Measurements from ENCODE around the gene ANKRD31.

ANKRD31 gene

DNA sequence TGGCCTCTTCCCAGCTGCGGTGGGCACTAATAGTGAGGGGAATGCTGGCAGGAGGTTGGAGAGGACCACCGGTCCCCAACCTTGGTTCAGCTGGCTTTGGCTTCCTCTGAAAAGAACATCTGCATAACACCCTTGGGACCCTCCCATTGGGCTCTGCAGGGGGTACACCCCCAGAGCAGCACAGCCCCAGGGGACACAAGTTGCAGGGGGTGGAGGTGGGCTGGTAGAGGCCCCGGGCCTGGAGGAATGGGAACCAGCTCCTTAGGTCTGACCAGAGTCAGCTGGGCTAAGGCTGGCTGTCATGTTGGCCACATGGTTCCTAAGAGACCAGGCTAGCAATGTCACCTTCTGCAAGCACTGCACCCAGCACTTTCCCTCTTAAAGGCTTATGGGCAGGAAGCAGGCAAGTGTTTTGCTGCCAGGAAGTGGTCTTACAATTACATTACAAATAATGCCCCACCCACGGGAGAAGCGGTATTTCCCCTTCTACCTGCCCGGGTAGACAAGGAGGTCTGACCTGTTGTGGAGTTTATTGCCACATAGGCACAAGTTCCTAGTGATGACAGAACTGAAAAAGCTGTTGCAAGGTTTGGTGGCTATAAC is 202.4 kb downstream of the ANKRD31 start:
- H3K9ac ChIP-seq (ENCODE audit: low read length in 5 of 5), result no peak overlapping the region

DNA sequence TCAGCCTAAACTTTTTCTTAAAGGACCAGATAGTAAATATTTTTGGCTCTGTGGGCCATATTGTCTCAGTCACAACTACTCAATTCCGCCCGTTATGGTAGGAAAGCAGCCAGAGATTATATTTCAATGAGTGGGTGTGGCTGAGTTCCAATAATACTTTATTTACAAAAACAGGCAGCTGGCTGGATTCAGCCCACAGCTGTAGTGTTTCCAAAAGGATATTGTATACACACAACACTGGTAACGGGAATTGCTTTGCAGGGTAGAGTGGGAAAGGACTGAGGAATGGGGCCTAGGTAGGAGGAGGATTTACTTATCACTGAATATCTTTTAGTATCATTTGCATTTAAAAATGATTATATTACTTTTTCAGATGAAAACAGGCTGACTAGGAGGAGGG is 205.3 kb downstream of the ANKRD31 start:
- Histone ChIP-seq H3K36me3 (ENCODE audit: control insufficient read depth in 5 of 5, insufficient read depth in 5 of 5, low read length in 5 of 5) (no peaks in the 10 kb centered on the region), H3K27me3 (ENCODE audit: control insufficient read depth in 5 of 5, insufficient read depth in 4 of 5, low read length in 5 of 5) (no peaks in the 10 kb centered on the region), H3K4me1 (ENCODE audit: control insufficient read depth in 5 of 5, insufficient read depth in 5 of 5, low read length in 5 of 5) (no peaks in the 10 kb centered on the region), H3K9me3 (ENCODE audit: control insufficient read depth in 5 of 5, low read length in 5 of 5) (no peaks in the 10 kb centered on the region), H3K4me3 (ENCODE audit: low read depth in 1 of 5, low read length in 5 of 5) (no peak overlapping the region), H3K27ac (ENCODE audit: low read depth, low read length) (no peak overlapping the region), H3K9ac (ENCODE audit: low read length in 5 of 5) (no peak overlapping the region)

More for the DNA sequence above, 202.4 kb downstream of the ANKRD31 start:
- Histone ChIP-seq H3K27ac (ENCODE audit: low read depth, low read length) (no peak overlapping the region), H3K4me3 (ENCODE audit: low read depth in 1 of 5, low read length in 5 of 5) (no peak overlapping the region), H3K9me3 (ENCODE audit: control insufficient read depth in 5 of 5, low read length in 5 of 5) (no peaks in the 10 kb centered on the region), H3K27me3 (ENCODE audit: control insufficient read depth in 5 of 5, insufficient read depth in 4 of 5, low read length in 5 of 5) (no peaks in the 10 kb centered on the region), H3K36me3 (ENCODE audit: control insufficient read depth in 5 of 5, insufficient read depth in 5 of 5, low read length in 5 of 5) (no peaks in the 10 kb centered on the region), H3K4me1 (ENCODE audit: control insufficient read depth in 5 of 5, insufficient read depth in 5 of 5, low read length in 5 of 5) (no peaks in the 10 kb centered on the region)

GRCh38 chr5:75028090-75028489 is 208.6 kb downstream of the ANKRD31 start:
- H3K27ac ChIP-seq (ENCODE audit: low read depth, low read length), result no peak overlapping the region
- no peaks in the 10 kb centered on the region for H3K9me3 ChIP-seq (ENCODE audit: control insufficient read depth in 5 of 5, low read length in 5 of 5)
- no peaks in the 10 kb centered on the region for H3K27me3 ChIP-seq (ENCODE audit: control insufficient read depth in 5 of 5, insufficient read depth in 4 of 5, low read length in 5 of 5)
- no peak overlapping the region for H3K4me3 ChIP-seq (ENCODE audit: low read depth in 1 of 5, low read length in 5 of 5)
- H3K9ac ChIP-seq (ENCODE audit: low read length in 5 of 5), result no peak overlapping the region
- no peaks in the 10 kb centered on the region for H3K36me3 ChIP-seq (ENCODE audit: control insufficient read depth in 5 of 5, insufficient read depth in 5 of 5, low read length in 5 of 5)
- H3K4me1 ChIP-seq (ENCODE audit: control insufficient read depth in 5 of 5, insufficient read depth in 5 of 5, low read length in 5 of 5), result no peaks in the 10 kb centered on the region

- Histone ChIP-seq H3K9ac (ENCODE audit: low read length in 5 of 5) (no peak overlapping the region), H3K36me3 (ENCODE audit: control insufficient read depth in 5 of 5, insufficient read depth in 5 of 5, low read length in 5 of 5) (no peaks in the 10 kb centered on the region), H3K9me3 (ENCODE audit: control insufficient read depth in 5 of 5, low read length in 5 of 5) (no peaks in the 10 kb centered on the region), H3K4me1 (ENCODE audit: control insufficient read depth in 5 of 5, insufficient read depth in 5 of 5, low read length in 5 of 5) (no peaks in the 10 kb centered on the region), H3K27me3 (ENCODE audit: control insufficient read depth in 5 of 5, insufficient read depth in 4 of 5, low read length in 5 of 5) (no peaks in the 10 kb centered on the region), H3K27ac (ENCODE audit: low read depth, low read length) (no peak overlapping the region), H3K4me3 (ENCODE audit: low read depth in 1 of 5, low read length in 5 of 5) (no peak overlapping the region)
Observed at GRCh38 chr5:75023368-75024159, 213.1 kb downstream of the ANKRD31 start.

GRCh38 chr5:75021800-75022199 is 214.9 kb downstream of the ANKRD31 start:
- Histone ChIP-seq H3K4me3 (ENCODE audit: low read depth in 1 of 5, low read length in 5 of 5) (no peak overlapping the region), H3K27ac (ENCODE audit: low read depth, low read length) (no peak overlapping the region), H3K27me3 (ENCODE audit: control insufficient read depth in 5 of 5, insufficient read depth in 4 of 5, low read length in 5 of 5) (no peaks in the 10 kb centered on the region), H3K9me3 (ENCODE audit: control insufficient read depth in 5 of 5, low read length in 5 of 5) (no peaks in the 10 kb centered on the region), H3K36me3 (ENCODE audit: control insufficient read depth in 5 of 5, insufficient read depth in 5 of 5, low read length in 5 of 5) (no peaks in the 10 kb centered on the region), H3K9ac (ENCODE audit: low read length in 5 of 5) (no peak overlapping the region), H3K4me1 (ENCODE audit: control insufficient read depth in 5 of 5, insufficient read depth in 5 of 5, low read length in 5 of 5) (no peaks in the 10 kb centered on the region)

DNA sequence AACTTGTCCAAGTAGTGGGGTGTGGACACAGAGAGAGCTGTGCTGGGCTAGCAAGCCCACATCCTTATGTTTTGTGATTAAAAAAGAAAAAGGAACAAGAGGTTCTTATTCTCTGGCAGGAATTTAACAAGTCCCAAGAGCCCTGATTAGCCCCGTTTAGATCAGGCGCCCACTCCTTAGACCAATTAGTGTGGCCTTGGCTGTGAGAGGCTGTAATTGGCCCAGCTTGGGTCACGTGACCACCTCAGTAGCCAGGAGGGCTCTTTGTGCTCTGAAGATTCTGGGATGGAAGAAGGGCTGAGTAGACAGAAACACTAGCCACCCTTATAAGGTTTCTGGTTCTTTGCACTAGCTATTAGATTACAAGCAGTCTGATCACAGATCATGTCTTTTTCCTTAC is 215.5 kb downstream of the ANKRD31 start:
- H3K27me3 ChIP-seq (ENCODE audit: control insufficient read depth in 5 of 5, insufficient read depth in 4 of 5, low read length in 5 of 5), result no peaks in the 10 kb centered on the region
- H3K9ac ChIP-seq (ENCODE audit: low read length in 5 of 5), result no peak overlapping the region
- no peaks in the 10 kb centered on the region for H3K36me3 ChIP-seq (ENCODE audit: control insufficient read depth in 5 of 5, insufficient read depth in 5 of 5, low read length in 5 of 5)
- no peaks in the 10 kb centered on the region for H3K9me3 ChIP-seq (ENCODE audit: control insufficient read depth in 5 of 5, low read length in 5 of 5)
- H3K27ac ChIP-seq (ENCODE audit: low read depth, low read length), result no peak overlapping the region
- H3K4me3 ChIP-seq (ENCODE audit: low read depth in 1 of 5, low read length in 5 of 5), result no peak overlapping the region
- no peaks in the 10 kb centered on the region for H3K4me1 ChIP-seq (ENCODE audit: control insufficient read depth in 5 of 5, insufficient read depth in 5 of 5, low read length in 5 of 5)

GRCh38 chr5:75020016-75020656 is 216.5 kb downstream of the ANKRD31 start:
- no peak overlapping the region for H3K4me3 ChIP-seq (ENCODE audit: low read depth in 1 of 5, low read length in 5 of 5)
- H3K4me1 ChIP-seq (ENCODE audit: control insufficient read depth in 5 of 5, insufficient read depth in 5 of 5, low read length in 5 of 5), result no peaks in the 10 kb centered on the region
- H3K9ac ChIP-seq (ENCODE audit: low read length in 5 of 5), result no peak overlapping the region
- H3K36me3 ChIP-seq (ENCODE audit: control insufficient read depth in 5 of 5, insufficient read depth in 5 of 5, low read length in 5 of 5), result no peaks in the 10 kb centered on the region
- H3K27ac ChIP-seq (ENCODE audit: low read depth, low read length), result no peak overlapping the region
- H3K9me3 ChIP-seq (ENCODE audit: control insufficient read depth in 5 of 5, low read length in 5 of 5), result no peaks in the 10 kb centered on the region
- no peaks in the 10 kb centered on the region for H3K27me3 ChIP-seq (ENCODE audit: control insufficient read depth in 5 of 5, insufficient read depth in 4 of 5, low read length in 5 of 5)

GRCh38 chr5:75018805-75019587 is 217.7 kb downstream of the ANKRD31 start:
- no peak overlapping the region for H3K9ac ChIP-seq (ENCODE audit: low read length in 5 of 5)

More at GRCh38 chr5:75018805-75019587, 217.7 kb downstream of the ANKRD31 start:
- H3K4me3 ChIP-seq (ENCODE audit: low read depth in 1 of 5, low read length in 5 of 5), result no peak overlapping the region
- no peaks in the 10 kb centered on the region for H3K9me3 ChIP-seq (ENCODE audit: control insufficient read depth in 5 of 5, low read length in 5 of 5)
- H3K4me1 ChIP-seq (ENCODE audit: control insufficient read depth in 5 of 5, insufficient read depth in 5 of 5, low read length in 5 of 5), result no peaks in the 10 kb centered on the region
- no peaks in the 10 kb centered on the region for H3K36me3 ChIP-seq (ENCODE audit: control insufficient read depth in 5 of 5, insufficient read depth in 5 of 5, low read length in 5 of 5)
- no peaks in the 10 kb centered on the region for H3K27me3 ChIP-seq (ENCODE audit: control insufficient read depth in 5 of 5, insufficient read depth in 4 of 5, low read length in 5 of 5)
- no peak overlapping the region for H3K27ac ChIP-seq (ENCODE audit: low read depth, low read length)

All from subcutaneous abdominal adipose tissue (tissue), 5 donors.